ENCODE results near the gene ANKRD26.

ANKRD26 gene

DNA sequence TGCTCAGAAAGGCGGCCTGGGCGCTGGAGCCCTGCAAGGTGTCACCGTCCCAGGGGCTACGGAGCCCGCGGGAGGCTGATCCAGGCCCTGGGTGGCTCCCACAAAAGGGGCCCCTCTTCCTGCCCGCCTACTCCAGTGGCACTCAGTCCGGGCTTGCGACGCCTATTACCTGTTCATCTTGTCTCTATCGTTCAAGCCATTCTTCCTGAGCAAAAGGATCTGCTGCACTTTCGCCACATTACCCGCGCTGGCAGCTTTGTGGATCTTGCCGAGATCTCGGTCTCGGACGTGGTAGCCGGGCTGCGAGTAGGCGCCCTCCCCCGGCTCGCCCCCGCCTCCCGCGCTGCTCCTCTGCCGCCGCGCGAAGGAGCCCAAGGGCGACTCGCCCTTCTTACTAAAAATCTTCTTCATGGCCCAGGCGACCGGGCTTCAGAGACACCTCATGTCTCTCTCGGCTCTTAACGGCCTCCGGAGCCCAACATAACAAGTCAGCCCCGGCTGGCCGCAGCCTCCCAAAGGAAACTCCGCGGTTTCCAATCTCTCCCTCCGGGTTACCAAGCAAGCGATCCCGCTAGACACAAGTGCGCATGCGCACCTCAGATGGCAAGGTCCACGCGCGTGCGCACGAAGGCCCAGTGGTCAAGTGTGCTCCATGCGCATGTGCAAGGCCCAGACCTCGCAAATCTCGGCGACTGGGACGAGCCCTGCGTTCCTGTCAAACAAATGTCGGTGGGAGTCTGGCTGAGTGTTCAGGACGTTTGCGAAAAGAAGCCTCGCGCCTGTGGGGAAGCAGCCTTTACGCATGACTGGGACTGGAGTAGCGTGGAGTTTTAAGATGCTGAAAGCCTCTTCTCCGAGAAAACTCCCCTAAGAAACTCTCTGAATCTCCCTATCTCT is at the start of gene ANKRD26:
Gene ANKRD26 (minus strand): TSS at position 579 of the 897 bp plus-strand sequence. CDS start 168 bp downstream, at position 411.
- Histone ChIP-seq H3K27ac (ENCODE audit: low read length) (no peak within 1 kb of the TSS), H3K9me3 (ENCODE audit: control insufficient read depth, low read depth, low read length) (no peaks in the 10 kb centered on the region), H3K4me1 (ENCODE audit: control insufficient read depth, low read depth, low read length) (peaks cover 5% of the 10 kb centered on the region), H3K9ac (ENCODE audit: low read length) (peak within 1 kb of the TSS; percentile 71), H3K4me3 (ENCODE audit: low read length) (peak within 1 kb of the TSS; percentile 86), H3K36me3 (ENCODE audit: control insufficient read depth, low read depth, low read length) (no peaks in the 10 kb centered on the region), H3K27me3 (ENCODE audit: control insufficient read depth, insufficient read depth, low read length) (no peaks in the 10 kb centered on the region)

GRCh38 chr10:27147701-27148100 is 47.4 kb upstream of the ANKRD26 start:
- no peaks in the 10 kb centered on the region for H3K27me3 ChIP-seq (ENCODE audit: control insufficient read depth, insufficient read depth, low read length)
- peaks cover 13% of the 10 kb centered on the region for H3K4me1 ChIP-seq (ENCODE audit: control insufficient read depth, low read depth, low read length)
- H3K9me3 ChIP-seq (ENCODE audit: control insufficient read depth, low read depth, low read length), result no peaks in the 10 kb centered on the region
- no peak overlapping the region for H3K27ac ChIP-seq (ENCODE audit: low read length)
- no peak overlapping the region for H3K9ac ChIP-seq (ENCODE audit: low read length)
- no peak overlapping the region for H3K4me3 ChIP-seq (ENCODE audit: low read length)
- H3K36me3 ChIP-seq (ENCODE audit: control insufficient read depth, low read depth, low read length), result peaks cover 53% of the 10 kb centered on the region

DNA sequence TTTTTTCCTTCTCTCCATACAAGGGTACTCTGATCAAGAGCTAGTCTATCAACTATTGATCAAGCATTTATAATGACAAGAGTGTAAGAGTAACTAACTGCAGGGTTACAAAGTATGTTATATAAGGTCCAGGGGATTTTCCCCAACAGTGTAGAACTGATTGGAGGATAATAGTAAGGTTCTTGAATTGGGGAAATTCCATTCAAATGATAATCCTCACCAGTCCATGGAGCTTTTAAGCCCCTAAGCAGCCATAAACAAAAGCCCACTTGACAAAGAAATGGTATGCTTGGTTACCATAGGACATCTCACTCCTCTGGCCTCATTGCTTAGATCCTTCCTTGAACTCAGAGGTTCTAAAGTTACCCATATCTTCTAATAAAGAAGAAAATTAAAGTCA is 45.6 kb upstream of the ANKRD26 start:
- peak overlapping the region; percentile 27 for H3K4me3 ChIP-seq (ENCODE audit: low read length)
- H3K9ac ChIP-seq (ENCODE audit: low read length), result peak overlapping the region; percentile 13
- H3K27ac ChIP-seq (ENCODE audit: low read length), result peak overlapping the region; percentile 78
- no peaks in the 10 kb centered on the region for H3K27me3 ChIP-seq (ENCODE audit: control insufficient read depth, insufficient read depth, low read length)
- no peaks in the 10 kb centered on the region for H3K9me3 ChIP-seq (ENCODE audit: control insufficient read depth, low read depth, low read length)
- peaks cover 9% of the 10 kb centered on the region for H3K4me1 ChIP-seq (ENCODE audit: control insufficient read depth, low read depth, low read length)
- peaks cover 67% of the 10 kb centered on the region for H3K36me3 ChIP-seq (ENCODE audit: control insufficient read depth, low read depth, low read length)

DNA sequence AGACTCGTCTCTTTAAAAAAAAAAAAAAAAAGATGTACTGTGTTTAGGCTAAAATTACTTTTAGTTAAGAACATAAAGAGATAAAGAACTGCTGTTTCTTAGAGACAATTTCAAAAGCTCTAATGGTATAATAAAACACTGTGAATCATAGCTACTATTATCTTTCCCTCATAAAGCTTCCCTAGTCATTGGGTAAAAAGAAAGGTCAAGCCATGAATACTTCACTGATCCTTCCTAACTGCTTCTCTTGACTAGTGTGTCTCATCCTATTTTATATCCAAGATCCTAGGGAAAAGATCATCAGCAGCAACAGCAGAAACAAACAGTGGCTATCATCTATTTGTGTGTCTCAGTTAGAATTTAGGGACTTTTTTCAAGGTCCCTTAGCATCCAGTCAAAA is 43.4 kb upstream of the ANKRD26 start:
- H3K4me1 ChIP-seq (ENCODE audit: control insufficient read depth, low read depth, low read length), result peaks cover 9% of the 10 kb centered on the region
- H3K4me3 ChIP-seq (ENCODE audit: low read length), result no peak overlapping the region
- H3K27me3 ChIP-seq (ENCODE audit: control insufficient read depth, insufficient read depth, low read length), result no peaks in the 10 kb centered on the region
- peaks cover 67% of the 10 kb centered on the region for H3K36me3 ChIP-seq (ENCODE audit: control insufficient read depth, low read depth, low read length)
- no peak overlapping the region for H3K27ac ChIP-seq (ENCODE audit: low read length)
- H3K9ac ChIP-seq (ENCODE audit: low read length), result no peak overlapping the region
- no peaks in the 10 kb centered on the region for H3K9me3 ChIP-seq (ENCODE audit: control insufficient read depth, low read depth, low read length)

DNA sequence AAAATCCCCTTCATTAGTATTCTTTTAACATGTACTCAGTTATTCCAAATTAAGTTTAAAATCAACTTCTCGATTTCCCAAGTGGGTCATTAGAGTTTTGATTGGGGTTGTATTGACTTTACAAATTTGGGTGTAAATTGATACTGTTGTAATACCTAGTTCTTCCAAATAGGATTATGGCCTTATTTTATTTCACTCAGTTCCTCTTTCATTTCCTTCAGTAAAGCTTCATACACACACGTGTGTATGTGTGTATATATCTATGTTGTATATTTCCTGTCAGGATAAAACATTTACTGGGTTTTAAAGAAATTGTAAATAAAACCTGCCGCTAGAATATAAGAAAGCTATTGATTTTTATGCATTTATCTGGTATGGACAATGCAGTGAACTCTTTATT is 38.0 kb upstream of the ANKRD26 start:
- H3K9ac ChIP-seq (ENCODE audit: low read length), result no peak overlapping the region
- no peak overlapping the region for H3K4me3 ChIP-seq (ENCODE audit: low read length)
- peaks cover 66% of the 10 kb centered on the region for H3K36me3 ChIP-seq (ENCODE audit: control insufficient read depth, low read depth, low read length)
- H3K9me3 ChIP-seq (ENCODE audit: control insufficient read depth, low read depth, low read length), result no peaks in the 10 kb centered on the region
- no peaks in the 10 kb centered on the region for H3K4me1 ChIP-seq (ENCODE audit: control insufficient read depth, low read depth, low read length)
- H3K27me3 ChIP-seq (ENCODE audit: control insufficient read depth, insufficient read depth, low read length), result no peaks in the 10 kb centered on the region
- H3K27ac ChIP-seq (ENCODE audit: low read length), result no peak overlapping the region

DNA sequence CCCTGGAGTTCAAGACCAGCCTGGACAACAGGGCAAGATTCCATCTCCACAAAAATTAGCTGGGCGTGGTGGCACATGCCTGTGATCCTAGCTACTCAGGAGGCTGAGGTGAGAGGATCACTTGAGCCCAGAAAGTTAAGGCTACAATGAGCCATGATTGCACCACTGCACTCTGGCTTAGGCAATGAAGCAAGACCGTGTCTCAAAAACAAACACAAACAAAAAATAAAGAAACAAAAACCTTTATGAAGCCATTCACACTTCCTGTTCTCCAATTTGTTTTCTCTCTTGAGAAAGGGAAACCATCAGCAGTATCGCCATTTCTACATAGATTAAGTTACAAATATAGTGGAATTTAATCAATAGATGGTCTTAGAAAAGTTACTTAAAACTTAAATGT is 34.1 kb upstream of the ANKRD26 start:
- H3K36me3 ChIP-seq (ENCODE audit: control insufficient read depth, low read depth, low read length), result peaks cover 81% of the 10 kb centered on the region
- H3K4me3 ChIP-seq (ENCODE audit: low read length), result no peak overlapping the region
- H3K9me3 ChIP-seq (ENCODE audit: control insufficient read depth, low read depth, low read length), result no peaks in the 10 kb centered on the region
- H3K9ac ChIP-seq (ENCODE audit: low read length), result no peak overlapping the region
- H3K4me1 ChIP-seq (ENCODE audit: control insufficient read depth, low read depth, low read length), result no peaks in the 10 kb centered on the region
- no peaks in the 10 kb centered on the region for H3K27me3 ChIP-seq (ENCODE audit: control insufficient read depth, insufficient read depth, low read length)
- no peak overlapping the region for H3K27ac ChIP-seq (ENCODE audit: low read length)

DNA sequence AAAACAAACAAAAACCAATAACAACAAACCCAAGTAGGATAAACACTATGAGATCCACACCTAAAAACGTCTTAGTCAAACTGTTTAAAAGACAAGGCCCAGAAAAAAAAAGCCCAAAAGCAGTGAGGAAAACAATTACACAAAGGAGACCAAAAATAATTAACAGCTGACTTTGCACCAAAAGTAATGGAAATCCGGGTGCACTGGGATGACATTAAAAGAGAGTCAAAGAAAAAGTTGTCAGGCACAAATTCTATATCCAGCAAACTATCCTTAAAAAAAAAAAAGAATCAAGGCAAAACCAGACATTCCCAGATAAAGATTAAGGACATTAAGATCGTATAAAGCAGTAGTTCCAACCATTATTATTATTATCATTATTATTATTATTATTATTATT is 7.9 kb upstream of the ANKRD26 start:
- no peaks in the 10 kb centered on the region for H3K27me3 ChIP-seq (ENCODE audit: control insufficient read depth, insufficient read depth, low read length)
- H3K4me3 ChIP-seq (ENCODE audit: low read length), result no peak overlapping the region
- H3K9me3 ChIP-seq (ENCODE audit: control insufficient read depth, low read depth, low read length), result no peaks in the 10 kb centered on the region
- H3K27ac ChIP-seq (ENCODE audit: low read length), result no peak overlapping the region
- H3K9ac ChIP-seq (ENCODE audit: low read length), result no peak overlapping the region
- H3K4me1 ChIP-seq (ENCODE audit: control insufficient read depth, low read depth, low read length), result no peaks in the 10 kb centered on the region
- peaks cover 34% of the 10 kb centered on the region for H3K36me3 ChIP-seq (ENCODE audit: control insufficient read depth, low read depth, low read length)

DNA sequence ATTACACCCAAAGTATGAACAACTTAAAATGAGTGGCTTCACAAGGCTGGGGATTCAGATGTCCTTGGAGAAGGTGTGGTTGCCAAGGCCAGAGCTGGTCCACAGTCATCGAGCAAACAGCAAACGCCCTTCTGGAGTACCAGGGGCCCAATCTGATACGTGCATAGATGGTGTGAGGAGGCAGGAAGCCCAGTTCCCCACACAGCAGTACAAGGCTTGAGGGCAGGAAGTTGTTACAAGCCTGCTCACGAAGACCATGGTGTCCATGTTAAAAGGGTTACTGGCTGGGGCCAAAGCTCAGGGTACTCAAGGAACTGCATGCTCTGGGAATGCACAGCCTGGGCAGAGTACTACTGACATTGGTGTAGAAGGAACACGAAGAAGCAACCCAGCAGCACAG is 4.6 kb upstream of the ANKRD26 start:
- Histone ChIP-seq H3K4me1 (ENCODE audit: control insufficient read depth, low read depth, low read length) (peaks cover 5% of the 10 kb centered on the region), H3K4me3 (ENCODE audit: low read length) (no peak overlapping the region), H3K27me3 (ENCODE audit: control insufficient read depth, insufficient read depth, low read length) (no peaks in the 10 kb centered on the region), H3K27ac (ENCODE audit: low read length) (no peak overlapping the region), H3K9ac (ENCODE audit: low read length) (no peak overlapping the region), H3K9me3 (ENCODE audit: control insufficient read depth, low read depth, low read length) (no peaks in the 10 kb centered on the region), H3K36me3 (ENCODE audit: control insufficient read depth, low read depth, low read length) (peaks cover 7% of the 10 kb centered on the region)

- Histone ChIP-seq H3K4me1 (ENCODE audit: control insufficient read depth, low read depth, low read length) (peaks cover 5% of the 10 kb centered on the region), H3K36me3 (ENCODE audit: control insufficient read depth, low read depth, low read length) (no peaks in the 10 kb centered on the region), H3K27me3 (ENCODE audit: control insufficient read depth, insufficient read depth, low read length) (no peaks in the 10 kb centered on the region), H3K27ac (ENCODE audit: low read length) (no peak overlapping the region), H3K4me3 (ENCODE audit: low read length) (peak overlapping the region; percentile 86), H3K9me3 (ENCODE audit: control insufficient read depth, low read depth, low read length) (no peaks in the 10 kb centered on the region), H3K9ac (ENCODE audit: low read length) (peak overlapping the region; percentile 71)
Observed at GRCh38 chr10:27100813-27101347, 586 bp upstream of the ANKRD26 start.

GRCh38 chr10:27099448-27099847 is 846 bp downstream of the ANKRD26 start:
- no peaks in the 10 kb centered on the region for H3K27me3 ChIP-seq (ENCODE audit: control insufficient read depth, insufficient read depth, low read length)
- peak overlapping the region; percentile 86 for H3K4me3 ChIP-seq (ENCODE audit: low read length)
- peaks cover 5% of the 10 kb centered on the region for H3K4me1 ChIP-seq (ENCODE audit: control insufficient read depth, low read depth, low read length)
- H3K9me3 ChIP-seq (ENCODE audit: control insufficient read depth, low read depth, low read length), result no peaks in the 10 kb centered on the region
- H3K36me3 ChIP-seq (ENCODE audit: control insufficient read depth, low read depth, low read length), result no peaks in the 10 kb centered on the region
- peak overlapping the region; percentile 71 for H3K9ac ChIP-seq (ENCODE audit: low read length)
- H3K27ac ChIP-seq (ENCODE audit: low read length), result no peak overlapping the region

DNA sequence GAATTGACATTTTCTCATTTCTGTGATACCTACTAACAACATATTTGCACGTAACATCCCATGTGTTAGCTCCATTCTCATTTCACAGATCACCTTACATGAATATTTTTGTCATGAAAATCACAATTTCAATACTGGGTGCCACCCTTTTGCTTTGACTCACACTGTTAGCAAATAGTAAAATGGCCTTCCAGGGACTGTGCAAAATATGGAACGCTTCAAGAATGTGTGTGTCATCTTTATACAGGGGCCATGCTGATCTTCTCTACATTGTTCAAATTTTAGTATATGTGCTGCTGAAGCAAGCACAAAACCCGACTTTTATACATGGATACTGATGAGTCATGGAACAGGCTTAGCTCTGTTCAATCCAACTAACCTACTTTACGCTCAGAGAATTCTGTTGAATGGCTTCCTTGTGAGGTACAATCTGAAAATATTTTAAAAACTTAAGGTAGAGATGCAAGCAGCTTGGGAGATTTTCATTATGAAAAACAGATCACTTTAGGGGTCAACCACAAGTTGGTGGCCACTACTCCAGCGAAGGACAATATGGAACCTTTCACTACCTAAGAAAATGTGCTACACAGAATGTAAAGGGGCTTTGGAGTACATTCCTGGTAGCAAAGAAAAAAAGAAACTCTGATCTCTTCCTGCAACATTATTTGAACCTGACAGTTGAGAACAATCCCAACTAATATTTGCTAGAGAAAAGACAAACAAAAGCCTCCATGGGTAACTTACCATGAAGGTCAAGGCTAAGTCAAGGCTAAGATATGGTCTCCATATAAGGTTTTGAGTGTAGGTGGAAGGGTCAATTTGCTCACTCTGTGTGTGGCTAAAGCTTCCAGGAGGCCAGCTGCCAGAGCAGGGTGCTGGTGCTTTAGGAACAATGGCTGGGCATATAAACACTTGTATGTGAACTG is 11.9 kb downstream of the ANKRD26 start:
- H3K4me3 ChIP-seq (ENCODE audit: low read length), result no peak overlapping the region
- no peak overlapping the region for H3K27ac ChIP-seq (ENCODE audit: low read length)
- no peaks in the 10 kb centered on the region for H3K9me3 ChIP-seq (ENCODE audit: control insufficient read depth, low read depth, low read length)
- H3K4me1 ChIP-seq (ENCODE audit: control insufficient read depth, low read depth, low read length), result no peaks in the 10 kb centered on the region
- H3K27me3 ChIP-seq (ENCODE audit: control insufficient read depth, insufficient read depth, low read length), result no peaks in the 10 kb centered on the region
- H3K36me3 ChIP-seq (ENCODE audit: control insufficient read depth, low read depth, low read length), result peaks cover 23% of the 10 kb centered on the region
- no peak overlapping the region for H3K9ac ChIP-seq (ENCODE audit: low read length)
